WTC11 (cell line): ENCODE data around the gene CAMTA1.

ENCODE experiments used
- JAZF1 ChIP-seq: fragments of 250-450 bp; sonication (Bioruptor Pico); IDR thresholded peaks from 2 replicates; pipeline ENCODE4 v1.9.0; 2021; ENCODE audit warnings: moderate library complexity, mild to moderate bottlenecking, inconsistent platforms
- MXD4 ChIP-seq: fragments of 250-450 bp; sonication (Bioruptor Pico); IDR thresholded peaks from 2 replicates; pipeline ENCODE4 v1.8.0; 2021; ENCODE audit warnings: mild to moderate bottlenecking, moderate library complexity, borderline replicate concordance
- SP1 ChIP-seq: sonication (generic); formaldehyde crosslinking; conservative IDR thresholded peaks from 2 replicates; pipeline ENCODE4 v1.8.1; 2022; ENCODE audit warnings: missing genetic modification reagents
- TEAD4 ChIP-seq: sonication (generic); formaldehyde crosslinking; IDR thresholded peaks from 2 replicates; pipeline ENCODE4 v1.8.0; 2022; ENCODE audit warnings: mild to moderate bottlenecking, missing genetic modification reagents
- ZBTB21 ChIP-seq: sonication (generic); formaldehyde crosslinking; IDR thresholded peaks from 2 replicates; pipeline ENCODE4 v1.8.1; 2023; ENCODE audit warnings: mild to moderate bottlenecking, missing genetic modification reagents, borderline replicate concordance
- ZNF121 ChIP-seq: sonication (generic); formaldehyde crosslinking; IDR thresholded peaks from 2 replicates; pipeline ENCODE4 v1.8.0; 2023; ENCODE audit warnings: missing genetic modification reagents
- TF ChIP-seq, protein P1 (sequence below): sonication (generic); formaldehyde crosslinking; conservative IDR thresholded peaks from 2 replicates; pipeline ENCODE4 v1.8.1; 2022; ENCODE audit warnings: mild to moderate bottlenecking, missing genetic modification reagents
- TF ChIP-seq, protein P2 (sequence below): fragments of 200-600 bp; IDR thresholded peaks from 2 replicates; pipeline ENCODE4 v1.8.0; 2022; ENCODE audit warnings: antibody characterized with exemption

DNA sequence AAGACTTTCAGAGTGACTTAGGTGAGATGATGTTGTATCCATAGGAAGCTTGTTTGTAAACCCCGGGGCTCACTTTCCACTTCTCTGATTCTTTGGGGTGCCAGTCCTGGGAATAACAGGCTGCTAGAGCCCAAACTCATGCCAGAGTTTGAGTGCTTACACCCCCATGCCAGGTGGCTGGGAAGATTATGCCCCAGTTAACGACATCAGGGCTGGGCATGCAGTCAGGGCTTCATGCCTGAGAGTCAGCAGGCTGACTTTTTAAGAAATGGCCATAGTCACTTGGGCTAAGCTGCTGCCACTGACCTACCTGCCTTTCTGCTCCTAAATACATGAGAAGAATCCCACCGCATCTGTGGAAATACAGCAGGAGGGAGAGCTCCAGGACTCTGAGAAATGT lies 560.3 kb downstream of the CAMTA1 start:
- TF ChIP-seq TEAD4 (CRISPR knock-in tag): no peak
- TF ChIP-seq SP1: no peak
- TF ChIP-seq, protein P1, sequence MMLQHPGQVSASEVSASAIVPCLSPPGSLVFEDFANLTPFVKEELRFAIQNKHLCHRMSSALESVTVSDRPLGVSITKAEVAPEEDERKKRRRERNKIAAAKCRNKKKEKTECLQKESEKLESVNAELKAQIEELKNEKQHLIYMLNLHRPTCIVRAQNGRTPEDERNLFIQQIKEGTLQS (CRISPR knock-in tag): no peak
- no peak for TF ChIP-seq JAZF1 (CRISPR knock-in tag)
- TF ChIP-seq ZBTB21 (CRISPR knock-in tag): no peak
- TF ChIP-seq MXD4 (CRISPR knock-in tag): no peak
- no peak for TF ChIP-seq ZNF121 (CRISPR knock-in tag)
- TF ChIP-seq, protein P2, sequence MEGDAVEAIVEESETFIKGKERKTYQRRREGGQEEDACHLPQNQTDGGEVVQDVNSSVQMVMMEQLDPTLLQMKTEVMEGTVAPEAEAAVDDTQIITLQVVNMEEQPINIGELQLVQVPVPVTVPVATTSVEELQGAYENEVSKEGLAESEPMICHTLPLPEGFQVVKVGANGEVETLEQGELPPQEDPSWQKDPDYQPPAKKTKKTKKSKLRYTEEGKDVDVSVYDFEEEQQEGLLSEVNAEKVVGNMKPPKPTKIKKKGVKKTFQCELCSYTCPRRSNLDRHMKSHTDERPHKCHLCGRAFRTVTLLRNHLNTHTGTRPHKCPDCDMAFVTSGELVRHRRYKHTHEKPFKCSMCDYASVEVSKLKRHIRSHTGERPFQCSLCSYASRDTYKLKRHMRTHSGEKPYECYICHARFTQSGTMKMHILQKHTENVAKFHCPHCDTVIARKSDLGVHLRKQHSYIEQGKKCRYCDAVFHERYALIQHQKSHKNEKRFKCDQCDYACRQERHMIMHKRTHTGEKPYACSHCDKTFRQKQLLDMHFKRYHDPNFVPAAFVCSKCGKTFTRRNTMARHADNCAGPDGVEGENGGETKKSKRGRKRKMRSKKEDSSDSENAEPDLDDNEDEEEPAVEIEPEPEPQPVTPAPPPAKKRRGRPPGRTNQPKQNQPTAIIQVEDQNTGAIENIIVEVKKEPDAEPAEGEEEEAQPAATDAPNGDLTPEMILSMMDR: no peak
